HG03565 (cell line): Measurements from ENCODE around the gene CHDH.

Source experiments
- ATAC-seq: cut with Tn5 transposase; IDR thresholded peaks from one replicate; pipeline ENCODE4 v1.9.1; 2021; ENCODE audit warnings: mild to moderate bottlenecking, moderate library complexity; ENCODE audit not compliant: unreplicated experiment

CHDH gene

GRCh38 chr3:53846134-53846850 lies at the start of gene CHDH, which contains the start of gene IL17RB:
Gene CHDH, minus strand, starts transcription at chr3:53846419. Its CDS starts 22,411 bp downstream, at chr3:53824008.
Gene IL17RB, plus strand, starts transcription at chr3:53846568. Its CDS starts 21 bp downstream, at chr3:53846589.
- peak; percentile 34 for ATAC-seq

DNA sequence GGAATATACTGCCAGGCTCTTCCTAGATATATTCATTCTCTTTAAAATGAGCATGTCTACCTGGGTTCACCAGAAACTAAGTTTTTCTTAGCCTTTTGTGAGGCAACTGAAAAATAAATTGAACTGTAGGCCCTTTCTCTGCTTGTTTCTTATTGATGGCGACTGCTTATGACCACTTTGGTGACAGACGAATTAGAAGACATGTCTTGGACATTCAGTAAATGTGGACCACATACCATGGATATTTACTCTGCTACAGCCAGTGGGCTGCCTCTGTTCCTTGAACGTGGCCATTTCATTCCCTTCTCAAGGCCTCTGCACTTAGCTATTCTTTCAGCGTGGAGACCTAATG lies 46.0 kb upstream of the CHDH start:
- ATAC-seq = no peak

- peak; percentile 91 for ATAC-seq
Observed at GRCh38 chr3:53891497-53892285, 45.5 kb upstream of the CHDH start, which contains the start of gene SELENOK. Gene SELENOK, minus strand, starts transcription at chr3:53891859.

DNA sequence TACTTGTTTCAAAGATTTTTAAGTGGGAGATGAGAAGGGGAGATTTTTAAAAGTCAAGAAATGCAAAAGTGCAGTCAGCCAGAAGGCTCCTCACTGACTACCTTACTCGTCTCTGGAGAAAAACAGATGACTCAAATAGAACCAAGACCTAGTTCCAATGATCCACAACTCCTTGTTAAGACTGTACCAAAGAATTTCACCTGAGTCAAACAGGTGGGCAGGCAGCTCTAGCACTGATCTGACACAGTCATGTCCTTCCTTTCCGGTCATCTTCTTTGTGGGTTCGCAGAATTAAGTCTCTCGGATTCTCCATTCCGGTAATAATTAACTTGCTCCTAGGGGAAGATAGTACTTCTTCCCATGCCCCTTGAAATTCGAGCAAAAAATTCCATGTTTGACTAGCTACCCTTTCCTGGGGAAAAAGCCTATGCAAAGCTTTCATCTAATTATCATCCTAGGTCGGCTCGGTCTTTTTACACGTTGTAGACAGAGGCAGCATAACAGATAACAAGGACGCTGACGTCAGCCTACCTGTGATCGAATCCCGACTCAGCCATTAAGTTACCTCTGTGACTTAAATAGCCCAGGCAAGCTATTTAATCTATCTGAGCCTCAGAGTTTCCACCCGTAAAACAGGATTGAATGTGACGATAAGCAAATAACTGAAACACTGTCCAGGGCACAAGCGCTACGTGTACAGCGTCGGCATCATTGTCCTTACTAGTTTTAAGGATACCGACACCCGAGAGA lies 44.7 kb upstream of the CHDH start:
- no peak for ATAC-seq

DNA sequence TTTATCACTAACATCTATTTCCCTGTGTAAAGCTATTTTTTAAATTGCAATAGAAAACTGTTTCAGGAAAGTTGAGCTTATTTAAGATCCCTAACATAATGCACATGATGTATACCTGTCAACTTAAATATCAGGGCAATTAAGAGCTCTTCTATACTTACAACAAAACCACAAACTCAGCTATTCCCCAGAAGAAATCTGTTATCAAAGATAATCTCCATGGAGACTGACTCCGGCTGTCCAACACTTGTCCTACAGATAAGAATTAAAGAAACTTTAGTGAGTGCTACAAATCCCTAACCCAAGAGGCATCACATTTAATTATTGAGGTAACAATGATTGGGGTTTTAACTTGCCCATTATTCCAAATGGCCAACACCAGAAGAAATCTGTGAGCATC lies 42.0 kb upstream of the CHDH start:
- no peak for ATAC-seq

GRCh38 chr3:53887446-53887845 lies 41.2 kb upstream of the CHDH start:
- ATAC-seq = no peak

DNA sequence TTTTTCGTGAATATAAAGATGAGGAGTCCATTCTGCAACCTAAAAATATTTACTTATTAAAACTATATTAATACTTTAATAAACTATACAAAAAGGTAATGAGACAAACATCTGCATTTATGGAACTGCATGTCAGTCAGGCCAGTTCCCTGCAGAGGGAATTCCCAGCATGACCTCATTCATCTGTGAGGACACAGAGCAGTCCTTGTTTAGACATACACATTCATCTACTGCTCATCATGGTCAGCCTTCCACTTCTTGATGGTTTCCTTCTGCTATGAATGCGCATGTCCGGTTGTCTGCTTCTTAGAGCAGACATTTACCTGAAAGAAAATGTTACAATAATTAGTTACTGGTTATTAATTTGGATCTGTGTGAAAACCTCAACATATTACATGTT lies 39.0 kb upstream of the CHDH start:
- ATAC-seq = no peak

GRCh38 chr3:53884623-53885022 lies 38.4 kb upstream of the CHDH start:
- ATAC-seq = no peak

DNA sequence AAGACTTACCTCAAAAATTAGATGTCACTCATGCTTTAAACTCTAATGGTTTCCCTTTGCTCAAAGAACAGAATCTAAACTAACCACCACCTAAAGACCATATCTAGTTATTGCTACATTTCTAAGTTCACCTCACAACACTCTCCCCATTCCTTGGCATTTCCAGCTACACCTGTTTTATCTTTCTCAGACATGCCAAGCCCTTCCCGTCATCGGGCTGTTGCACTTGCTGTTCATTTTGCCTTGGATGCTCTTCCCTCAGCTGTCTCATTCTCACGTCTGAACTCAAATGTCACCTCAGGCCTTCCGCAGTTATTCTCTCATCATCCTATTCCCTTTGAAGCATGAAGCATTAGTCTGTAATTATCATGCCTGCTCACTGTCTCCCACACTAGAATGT lies 36.8 kb upstream of the CHDH start:
- no peak for ATAC-seq

DNA sequence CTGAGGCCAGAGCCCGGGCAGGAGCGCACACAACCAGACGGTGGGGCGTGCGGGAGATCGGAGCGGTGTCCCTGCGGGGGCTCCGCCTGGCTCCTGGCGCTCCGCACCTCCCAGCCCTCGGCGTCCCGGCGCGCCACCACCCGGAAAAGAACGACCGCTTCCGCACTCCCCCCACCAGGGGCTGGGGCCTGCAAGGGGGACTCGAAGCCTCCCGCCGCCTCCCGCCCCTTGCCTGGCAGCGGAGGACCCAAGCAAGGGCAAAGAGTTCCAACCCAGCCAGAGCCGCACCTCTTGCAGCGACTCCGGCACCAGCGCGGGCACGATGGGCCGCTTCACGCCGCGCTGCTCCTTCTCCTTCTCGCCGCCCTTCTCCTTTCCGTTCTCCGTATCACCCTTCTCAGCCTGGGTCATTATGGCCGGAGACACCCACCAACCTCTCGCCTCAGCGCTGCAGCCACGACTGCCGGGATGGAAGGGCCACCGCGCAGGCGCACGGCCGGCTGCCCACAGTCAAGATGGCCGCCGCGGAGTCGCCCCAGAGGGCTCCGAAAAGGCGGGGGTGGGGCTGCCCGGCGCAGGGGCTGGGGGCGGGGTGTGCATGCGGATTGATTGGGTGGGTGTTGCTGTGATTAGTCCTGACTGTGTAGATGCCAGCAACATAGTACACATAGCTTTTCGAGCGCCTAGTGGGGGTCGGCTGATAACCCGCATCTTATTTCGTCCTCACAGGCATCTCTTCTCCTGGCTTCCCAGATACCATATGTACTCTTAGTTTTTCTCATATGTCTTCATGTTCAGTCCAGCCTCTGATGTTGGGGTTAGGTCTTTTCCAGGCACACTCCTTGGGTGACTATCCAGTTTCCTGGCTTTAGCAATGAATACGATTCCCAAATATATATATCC lies 35.7 kb upstream of the CHDH start, which contains the start of gene ACTR8:
ACTR8 (minus strand) TSS at position 462 of the 903 bp plus-strand sequence; CDS start at position 411, 51 bp downstream.
- ATAC-seq = peak; percentile 69

- ATAC-seq = no peak
Observed at GRCh38 chr3:53880396-53881345, 34.5 kb upstream of the CHDH start.

DNA sequence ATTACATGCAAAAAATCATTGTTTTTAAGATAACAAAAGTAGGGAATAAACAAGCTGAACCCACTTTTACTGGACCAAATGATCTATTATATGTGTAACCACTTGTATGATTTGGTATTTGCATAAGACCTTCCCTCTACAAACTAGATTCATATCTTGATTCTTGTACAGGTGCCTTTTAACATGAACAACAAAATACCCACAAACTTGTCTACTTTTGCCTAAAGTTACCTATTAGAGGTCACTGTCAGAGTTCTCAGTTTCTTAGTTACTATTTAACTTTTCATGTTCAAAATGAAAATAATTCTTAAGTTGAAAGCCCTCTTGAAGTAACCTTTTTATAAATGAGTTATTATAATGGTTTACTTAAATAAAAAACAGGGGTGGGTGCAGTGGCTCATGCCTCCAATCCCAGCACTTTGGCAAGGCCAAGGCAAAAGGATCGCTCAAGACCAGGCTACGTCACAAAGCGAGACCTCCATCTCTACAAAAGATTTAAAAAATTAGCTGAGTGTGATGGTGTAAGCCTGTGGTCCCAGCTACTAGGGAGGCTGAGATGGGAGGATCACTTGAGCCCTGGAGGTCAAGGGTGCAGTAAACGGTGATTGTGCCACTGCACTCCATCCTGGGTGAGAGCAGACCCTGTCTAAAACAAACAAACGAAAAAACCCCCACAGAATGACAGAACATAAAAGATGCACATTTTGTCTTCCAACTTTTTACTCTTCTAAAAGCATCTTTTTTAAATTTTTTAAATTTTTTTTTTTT lies 19.7 kb upstream of the CHDH start:
- no peak for ATAC-seq

DNA sequence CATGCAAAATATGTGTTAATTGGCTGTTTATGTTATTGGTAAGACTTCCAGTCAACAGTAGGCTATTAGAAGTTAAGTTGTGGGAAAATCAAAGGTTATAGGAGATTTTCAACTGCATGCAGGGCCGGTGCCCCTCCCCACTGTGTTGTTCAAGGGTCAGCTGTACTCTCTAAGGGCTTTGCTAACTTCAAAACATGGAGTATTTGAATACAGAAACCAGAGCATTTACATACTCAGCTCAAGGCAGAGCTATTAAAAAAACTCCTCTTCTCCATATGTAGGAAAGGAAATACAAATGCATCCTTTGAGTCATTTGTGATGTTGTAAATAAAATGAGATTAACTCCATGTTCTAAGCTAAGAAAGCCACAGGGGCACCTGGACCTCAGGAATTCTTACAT lies 16.9 kb upstream of the CHDH start:
- no peak for ATAC-seq

- ATAC-seq = no peak
Observed at GRCh38 chr3:53862241-53862640, 16.0 kb upstream of the CHDH start.

DNA sequence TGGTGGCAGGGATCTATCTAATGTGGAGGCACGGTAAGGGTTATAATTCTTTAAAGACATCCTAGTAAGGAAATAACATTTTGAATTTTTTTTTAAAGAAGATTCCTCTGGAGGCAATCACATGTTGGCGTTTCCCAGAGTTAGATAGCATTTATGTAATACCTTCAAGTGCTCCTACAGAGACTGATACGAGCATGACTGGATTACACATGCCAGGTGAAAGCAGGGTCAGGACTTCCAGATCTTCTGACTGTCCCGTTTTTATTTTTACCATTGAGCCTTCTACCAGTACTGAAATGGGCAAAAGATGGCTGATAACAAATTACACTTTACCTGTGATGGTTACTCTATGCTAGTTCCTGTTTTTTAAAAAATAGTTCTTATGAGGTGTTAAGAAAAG lies 14.0 kb upstream of the CHDH start:
- no peak for ATAC-seq

- ATAC-seq = no peak
Observed at GRCh38 chr3:53859178-53859577, 13.0 kb upstream of the CHDH start.

- ATAC-seq = no peak
Observed at GRCh38 chr3:53858096-53858741, 12.0 kb upstream of the CHDH start.

GRCh38 chr3:53856964-53857363 lies 10.7 kb upstream of the CHDH start:
- ATAC-seq = no peak
